Hematopoietic multipotent progenitor cell treated with erythropoietin and hydrocortisone succinate and interleukin-3 and kit ligand, for 17 days (in vitro differentiated cells): ENCODE results near the gene RAB4B.
"Not testable (repeated sequence)": the region's sequence is repeated elsewhere in the genome, so short reads cannot be mapped to it uniquely, and the experiment has no call there.

Experiments used
- DNase-seq: peaks from one replicate; pipeline ENCODE4 v3.0.0-alpha.2; 2015; ENCODE audit warnings: low spot score

The RAB4B gene

DNA sequence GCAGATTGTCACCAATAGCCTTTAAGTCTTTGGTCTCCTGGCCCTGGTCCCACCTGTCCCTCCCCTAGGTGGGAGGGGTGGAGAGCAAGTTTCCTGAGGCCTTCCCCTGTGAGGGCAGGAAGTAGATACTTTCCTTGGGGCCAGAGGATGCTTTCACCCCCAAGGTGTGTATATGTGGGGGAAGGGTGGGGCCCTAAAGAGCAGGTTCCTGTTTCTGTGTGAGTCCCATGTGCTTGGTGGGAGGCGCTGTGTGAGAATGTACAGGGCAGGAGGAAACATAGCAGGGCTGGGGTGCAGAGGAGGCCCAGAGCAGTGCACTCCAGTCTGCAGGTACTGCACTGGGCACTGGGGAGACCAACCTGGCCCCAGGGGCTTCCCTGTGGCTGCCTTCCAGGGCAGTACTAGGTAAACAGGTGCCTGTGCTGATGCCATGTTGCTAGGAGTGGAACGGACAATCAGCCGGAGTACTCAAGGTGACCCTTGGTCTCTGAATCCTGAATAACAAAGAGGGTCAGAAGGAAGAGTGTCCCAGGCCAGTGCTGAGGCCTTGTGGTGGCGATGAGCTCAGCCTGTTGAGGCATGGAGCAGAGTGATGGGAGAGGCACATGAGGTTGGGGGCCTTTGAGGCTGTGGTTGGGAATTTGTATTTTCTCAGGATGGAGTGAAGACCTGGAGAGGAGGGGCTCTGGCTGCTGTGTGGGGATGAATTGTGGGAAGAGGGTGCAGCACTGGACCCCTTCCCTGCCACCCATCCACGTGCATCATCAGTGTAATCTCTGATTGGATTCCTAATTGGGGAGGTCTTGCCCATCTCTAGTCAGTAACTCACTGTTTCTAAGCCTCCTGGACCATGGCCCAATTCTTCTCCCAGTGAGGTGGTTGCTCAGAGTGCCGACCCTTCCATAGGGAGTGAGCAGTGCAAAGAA lies 26.1 kb downstream of the RAB4B start:
- peak; percentile 71 for DNase-seq

DNA sequence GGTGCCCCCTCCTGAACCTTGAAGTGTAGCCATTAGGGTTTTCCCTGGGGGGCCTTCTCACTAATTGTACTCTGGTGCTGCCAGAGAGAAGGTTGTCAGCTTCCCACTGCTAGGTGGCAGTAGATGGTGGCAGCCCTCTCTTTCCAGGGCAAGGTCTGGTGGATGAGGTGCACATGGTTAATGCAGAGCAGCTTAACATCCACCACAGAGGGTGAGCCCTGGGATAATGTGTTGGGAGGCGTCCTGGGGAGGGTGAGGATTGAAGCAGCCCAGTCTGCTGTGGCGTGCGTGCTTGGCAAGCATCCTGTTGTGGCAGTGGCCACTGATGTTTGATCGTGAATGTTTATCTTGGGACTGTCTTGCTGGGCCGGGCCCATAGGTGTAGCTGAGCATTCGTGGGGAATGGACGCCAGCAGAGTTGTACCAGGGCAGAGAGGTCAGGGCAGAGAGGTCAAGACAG lies 26.8 kb downstream of the RAB4B start:
- peak; percentile 13 for DNase-seq

- DNase-seq: peak; percentile 27
These were observed 27.3 kb downstream of the RAB4B start for GRCh38 chr19:40805258-40805868.

DNA sequence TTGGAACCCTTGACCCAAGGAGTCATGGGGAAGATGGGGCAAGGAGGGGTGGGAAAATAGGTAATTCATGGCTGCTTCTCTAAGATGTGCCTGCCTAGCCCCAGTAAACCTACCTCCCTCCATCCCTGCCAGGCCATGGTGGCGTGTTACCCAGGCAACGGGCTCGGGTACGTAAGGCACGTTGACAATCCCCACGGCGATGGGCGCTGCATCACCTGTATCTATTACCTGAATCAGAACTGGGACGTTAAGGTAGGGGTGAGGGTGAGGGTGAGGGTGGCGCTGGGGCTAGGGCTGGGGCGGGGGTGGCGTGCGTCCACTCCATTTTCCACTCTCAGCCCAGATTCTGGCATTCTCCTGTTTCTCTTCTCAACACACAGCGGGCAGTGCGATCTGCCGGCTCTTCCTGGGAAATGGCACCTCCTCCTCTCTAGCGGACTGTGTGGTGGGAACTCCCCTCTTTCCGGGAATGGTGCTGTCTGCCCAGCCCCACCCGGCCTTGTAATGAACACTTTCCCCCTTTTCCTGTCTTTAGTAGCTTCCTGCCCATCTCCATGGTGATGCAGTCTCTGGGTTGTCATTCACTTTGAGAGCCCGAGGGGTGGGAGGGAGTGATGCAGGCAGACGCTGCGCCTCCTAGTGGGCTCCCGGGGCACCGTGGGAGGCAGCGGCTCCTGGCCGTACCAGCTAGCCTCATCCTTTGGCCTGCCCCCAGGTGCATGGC lies 28.5 kb downstream of the RAB4B start:
- DNase-seq: peak; percentile 72

DNA sequence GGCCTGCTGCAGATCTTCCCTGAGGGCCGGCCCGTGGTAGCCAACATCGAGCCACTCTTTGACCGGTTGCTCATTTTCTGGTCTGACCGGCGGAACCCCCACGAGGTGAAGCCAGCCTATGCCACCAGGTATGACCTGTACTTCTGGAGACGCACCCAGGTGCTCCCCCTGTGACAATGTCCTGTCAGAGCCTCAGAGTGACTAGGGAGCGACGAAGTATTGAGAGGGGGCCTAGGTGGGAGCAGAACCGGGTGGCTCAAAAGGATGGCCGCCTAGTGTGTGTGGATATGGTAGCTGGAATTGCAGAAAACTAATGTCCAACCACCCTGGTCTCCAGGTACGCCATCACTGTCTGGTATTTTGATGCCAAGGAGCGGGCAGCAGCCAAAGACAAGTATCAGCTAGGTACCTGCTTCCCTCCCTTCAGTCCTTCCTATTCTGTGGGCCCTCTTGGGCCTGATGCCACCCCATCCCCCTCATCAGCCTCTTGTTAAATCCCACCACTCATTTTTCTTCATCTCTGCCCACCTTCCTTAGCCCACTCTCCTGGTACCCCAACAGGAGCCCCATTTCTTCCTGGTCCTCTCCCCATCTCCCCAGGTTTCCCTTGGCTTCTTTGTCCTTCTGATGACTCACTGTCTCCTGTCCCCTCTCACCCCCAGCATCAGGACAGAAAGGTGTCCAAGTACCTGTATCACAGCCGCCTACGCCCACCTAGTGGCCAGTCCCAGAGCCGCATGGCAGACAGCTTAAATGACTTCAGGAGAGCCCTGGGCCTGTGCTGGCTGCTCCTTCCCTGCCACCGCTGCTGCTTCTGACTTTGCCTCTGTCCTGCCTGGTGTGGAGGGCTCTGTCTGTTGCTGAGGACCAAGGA lies 29.3 kb downstream of the RAB4B start:
- peak; percentile 23 for DNase-seq

- DNase-seq: no peak
These were observed 29.9 kb downstream of the RAB4B start for GRCh38 chr19:40808021-40808325.

DNA sequence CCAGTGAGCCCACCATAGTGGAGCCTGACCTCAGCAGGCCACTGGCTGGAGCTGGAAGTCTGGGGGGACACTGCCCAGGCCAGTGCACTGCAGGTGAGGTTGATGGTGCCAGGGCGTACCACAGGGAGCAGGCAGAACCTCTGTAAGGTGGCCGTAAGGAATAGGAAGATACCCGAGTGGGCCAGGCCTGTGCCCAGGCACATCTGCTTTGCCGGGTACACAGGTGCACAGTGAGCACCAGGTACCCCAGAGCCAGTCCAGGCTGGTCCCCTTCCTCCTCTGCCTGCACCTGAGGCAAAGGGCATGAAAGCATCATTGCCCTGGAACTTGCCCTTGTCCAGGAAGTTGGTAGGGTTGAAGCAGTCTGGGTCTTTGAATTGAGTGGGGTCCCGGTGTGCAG lies 30.4 kb downstream of the RAB4B start:
- DNase-seq: no peak

- no peak for DNase-seq
These were observed 31.5 kb downstream of the RAB4B start for GRCh38 chr19:40809358-40810086.

- no peak for DNase-seq
These were observed 32.1 kb downstream of the RAB4B start for GRCh38 chr19:40810160-40810559.

DNA sequence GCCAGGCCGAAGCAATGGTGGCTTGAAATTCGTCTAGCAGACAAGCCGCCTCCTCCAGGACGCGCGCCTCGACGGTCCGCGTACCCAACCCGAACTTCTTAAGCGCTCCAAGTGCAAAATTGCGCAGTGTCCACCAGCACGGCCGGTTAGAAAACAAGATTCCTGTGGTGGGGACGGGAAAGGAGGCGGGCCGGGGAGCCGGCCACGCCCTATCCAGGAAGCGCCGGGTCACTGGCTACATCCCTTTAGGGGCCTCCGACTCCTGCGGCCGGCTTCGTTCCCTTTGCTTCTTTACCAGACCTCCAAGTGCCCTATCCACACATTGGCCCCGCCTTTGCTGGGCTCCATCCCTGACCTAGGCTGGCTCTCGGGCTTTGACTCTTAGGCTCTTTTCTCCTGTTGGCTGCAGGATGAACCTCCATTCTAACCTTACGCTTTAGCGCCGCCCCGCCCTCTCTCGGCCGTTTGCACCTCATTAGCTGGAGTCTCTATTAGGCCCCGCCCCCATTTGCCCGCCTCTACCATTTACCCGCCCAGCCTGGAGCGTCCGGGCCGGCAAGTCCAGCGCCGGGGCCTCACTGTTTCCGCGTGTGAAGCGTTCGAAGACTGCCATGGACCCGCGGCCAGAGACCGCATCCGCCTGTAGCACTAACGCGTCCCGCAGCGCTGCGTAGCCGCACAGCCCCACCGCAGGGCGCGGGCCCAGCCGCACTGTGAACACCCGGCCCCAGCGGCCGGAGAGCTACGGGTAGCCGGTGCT lies 32.8 kb downstream of the RAB4B start:
- DNase-seq: peak; percentile 61

DNA sequence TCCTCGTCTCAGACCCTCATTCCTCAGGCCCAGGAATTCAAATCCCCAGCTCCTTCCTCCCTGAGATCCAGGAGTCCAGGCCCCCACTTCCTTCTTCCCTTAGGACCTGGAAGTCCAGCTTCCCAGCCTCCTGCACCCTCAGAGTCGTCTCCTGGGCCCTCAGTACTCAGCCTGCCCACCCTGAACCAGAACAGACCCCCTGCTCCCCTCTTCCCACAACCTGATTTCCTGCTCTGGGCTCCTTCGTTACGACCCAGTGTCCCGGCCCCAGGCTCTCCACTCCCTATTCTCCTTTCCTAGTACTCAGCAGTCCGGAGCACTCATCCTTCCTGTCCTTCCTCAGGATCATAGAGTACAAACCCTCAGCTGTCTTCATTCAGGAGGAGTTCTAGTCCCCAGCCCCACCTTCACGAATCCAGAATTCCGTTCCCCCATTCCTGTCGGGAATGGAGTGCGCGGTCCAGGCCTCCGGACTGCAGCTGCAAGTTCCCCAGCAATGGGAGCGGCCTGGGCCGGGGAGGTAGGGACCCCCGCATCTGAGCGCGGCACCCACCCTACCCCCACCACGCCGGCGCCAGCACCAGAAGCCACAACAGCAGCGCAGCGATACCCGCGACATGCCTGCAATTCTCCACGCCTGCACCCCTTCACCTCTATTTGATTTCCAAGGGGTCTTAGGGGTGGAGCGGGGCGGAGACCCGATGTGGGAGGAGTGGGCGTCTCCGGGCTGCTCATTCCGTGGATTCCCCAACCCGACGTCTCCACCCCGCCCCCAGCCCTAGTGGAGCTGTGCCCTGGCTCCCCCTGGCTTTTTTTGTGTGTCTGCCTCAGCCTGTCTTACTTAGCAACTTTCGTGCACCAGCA lies 33.7 kb downstream of the RAB4B start:
- DNase-seq: no peak

DNA sequence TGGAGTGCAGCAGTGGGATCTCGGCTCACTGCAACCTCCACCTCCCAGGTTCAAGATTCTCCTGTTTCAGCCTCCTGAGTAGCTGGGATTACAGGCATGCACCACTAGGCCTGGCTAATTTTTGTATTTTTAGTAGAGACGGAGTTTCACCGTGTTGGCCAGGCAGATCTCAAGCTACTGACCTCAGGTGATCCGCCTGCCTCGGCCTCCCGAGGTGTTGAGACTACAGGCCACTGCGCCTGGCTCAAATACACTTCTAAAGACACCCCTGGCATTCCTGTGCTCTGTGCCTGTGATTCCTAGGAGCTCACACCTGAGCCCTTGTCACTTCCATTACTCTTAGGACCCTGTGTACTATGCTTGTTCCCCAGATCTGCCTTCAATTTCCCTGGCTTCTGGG lies 34.5 kb downstream of the RAB4B start:
- not testable (repeated sequence) for DNase-seq

- DNase-seq: no peak
These were observed 35.1 kb downstream of the RAB4B start for GRCh38 chr19:40813182-40813581.

DNA sequence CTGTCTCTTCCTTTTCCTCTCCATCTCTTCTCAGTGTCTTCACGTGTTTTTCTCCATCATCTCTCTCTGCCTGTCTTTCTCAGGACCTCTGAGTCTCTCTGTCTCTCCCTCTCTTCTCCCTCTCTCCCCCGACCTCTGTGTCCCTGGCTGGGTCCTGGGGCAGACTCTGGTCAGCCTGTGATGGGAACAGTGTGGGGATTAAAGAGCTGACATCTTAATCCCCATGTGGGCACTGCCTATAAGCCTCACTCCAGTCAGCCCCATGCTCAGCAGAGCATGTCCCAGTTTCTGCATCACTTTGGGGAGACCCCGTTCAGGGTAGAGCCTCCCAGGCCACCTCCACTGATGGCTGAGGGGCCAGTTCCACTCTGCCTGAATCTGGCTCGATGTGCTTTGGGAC lies 37.2 kb downstream of the RAB4B start:
- no peak for DNase-seq

GRCh38 chr19:40818480-40819399 lies 40.7 kb downstream of the RAB4B start:
- DNase-seq: peak; percentile 71

DNA sequence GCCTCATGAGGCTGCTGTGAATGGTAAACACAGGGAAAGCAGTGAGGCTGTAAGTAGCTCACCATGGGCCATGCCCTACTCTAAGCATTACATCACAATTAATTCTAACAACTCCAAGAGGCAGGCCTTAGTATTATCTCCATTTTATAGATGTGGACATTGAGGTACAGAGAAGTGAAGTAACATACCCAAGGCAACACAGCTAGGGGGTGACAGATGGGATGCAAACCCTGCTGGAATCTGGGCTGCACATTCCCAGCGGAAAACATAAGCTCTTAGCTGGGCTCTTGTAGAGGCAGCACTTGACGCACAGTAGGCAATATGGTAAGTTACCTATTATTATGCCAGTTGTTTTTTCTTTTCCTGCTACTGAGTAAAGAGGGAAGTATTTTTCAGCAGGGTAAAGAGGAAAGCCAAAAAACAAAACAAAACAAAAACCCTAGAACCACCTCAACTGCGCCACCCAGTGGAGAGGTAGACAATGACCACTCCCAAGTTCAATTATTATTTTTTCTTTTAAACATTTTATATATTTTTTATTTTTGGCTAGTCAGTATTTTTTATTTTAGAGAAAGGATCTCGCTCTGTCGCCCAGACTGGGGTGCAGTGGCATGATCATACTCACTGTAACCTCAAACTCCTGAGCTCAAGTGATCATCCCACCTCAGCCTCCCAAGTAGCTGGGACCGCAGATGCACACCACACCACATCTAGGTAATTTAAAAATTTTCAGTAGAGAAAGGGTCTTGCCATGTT lies 41.6 kb downstream of the RAB4B start:
- DNase-seq: peak; percentile 73

DNA sequence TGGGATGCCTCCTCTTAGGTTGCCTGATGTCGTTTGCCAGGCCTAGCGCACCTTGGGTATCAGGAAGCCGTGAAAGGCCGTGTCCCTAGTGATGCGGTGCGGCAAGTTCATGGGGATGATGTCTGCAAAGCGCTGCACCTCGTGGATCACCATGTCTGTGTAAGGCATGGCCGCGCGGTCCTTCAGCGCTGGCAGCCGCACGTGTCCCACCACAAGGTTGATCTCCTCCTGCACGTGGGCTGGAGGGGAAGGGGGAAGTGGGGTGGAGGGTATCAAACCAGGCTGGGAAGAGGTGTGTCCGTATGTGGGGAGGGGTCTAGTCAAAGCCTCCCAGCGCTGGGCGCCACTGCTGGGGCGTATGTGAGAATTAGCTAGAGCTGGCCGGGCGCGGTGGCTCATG lies 44.1 kb downstream of the RAB4B start:
- DNase-seq: no peak
